Nephron (organoid): ENCODE measurements around the gene C3orf70.
A peak's percentile ranks its signal among the peaks of the same experiment; 100 is the strongest.
"Not testable (repeated sequence)": the region's sequence is repeated elsewhere in the genome, so short reads cannot be mapped to it uniquely, and the experiment has no call there.

Experiments used
- H3K27ac Mint-ChIP-seq, 3 experiments: 2 replicates each; pipeline ENCODE4 v1.8.0; 2020; ENCODE audit warnings: mixed read lengths in 3 of 3, mild to moderate bottlenecking in 2 of 3, moderate library complexity in 1 of 3
- H3K27me3 Mint-ChIP-seq: 2 replicates; pipeline ENCODE4 v1.8.0; 2021; ENCODE audit warnings: low read depth, mild to moderate bottlenecking, moderate library complexity, mixed read lengths
- H3K36me3 Mint-ChIP-seq: 2 replicates; pipeline ENCODE4 v1.8.0; 2020; ENCODE audit warnings: low read depth, mixed read lengths
- H3K4me1 Mint-ChIP-seq: 2 replicates; pipeline ENCODE4 v1.8.0; 2020; ENCODE audit warnings: mixed read lengths
- H3K4me3 Mint-ChIP-seq, 3 experiments: 2 replicates each; pipeline ENCODE4 v1.8.0; 2020; ENCODE audit warnings: mild to moderate bottlenecking in 3 of 3, mixed read lengths in 3 of 3, moderate library complexity in 2 of 3
- H3K9me3 Mint-ChIP-seq: 2 replicates; pipeline ENCODE4 v1.8.0; 2020; ENCODE audit warnings: mixed read lengths
- TF ChIP-seq, protein P1 (sequence below), 3 experiments: fragments of 200-600 bp; sonication (generic); IDR thresholded peaks; one replicate each; pipeline ENCODE4 v1.5.0; 2021; ENCODE audit warnings: antibody characterized with exemption in 3 of 3; ENCODE audit not compliant: unreplicated experiment in 3 of 3

Gene C3orf70

DNA sequence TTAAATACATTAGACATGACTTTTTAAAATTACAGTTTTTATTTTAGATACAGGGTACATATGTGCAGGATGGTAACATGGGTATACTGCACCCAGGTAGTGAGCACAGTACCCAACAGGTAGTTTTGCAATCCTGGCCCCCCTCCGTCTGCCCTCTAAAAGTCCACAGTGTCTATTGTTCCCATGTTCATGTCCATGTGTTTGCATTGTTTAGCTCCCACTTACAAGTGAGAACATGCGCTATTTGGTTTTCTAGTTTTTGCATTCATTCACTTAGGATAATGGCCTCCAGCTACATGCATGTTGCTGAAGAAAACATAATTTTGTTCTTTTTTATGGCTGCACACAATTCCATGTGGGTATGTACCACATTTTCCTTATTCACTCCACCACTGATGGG lies 23.8 kb downstream of the C3orf70 start:
- Mint-ChIP-seq H3K4me3 (no peak overlapping the region), H3K4me1 (peaks cover 7% of the 10 kb centered on the region), H3K9me3 (no peaks in the 10 kb centered on the region)

DNA sequence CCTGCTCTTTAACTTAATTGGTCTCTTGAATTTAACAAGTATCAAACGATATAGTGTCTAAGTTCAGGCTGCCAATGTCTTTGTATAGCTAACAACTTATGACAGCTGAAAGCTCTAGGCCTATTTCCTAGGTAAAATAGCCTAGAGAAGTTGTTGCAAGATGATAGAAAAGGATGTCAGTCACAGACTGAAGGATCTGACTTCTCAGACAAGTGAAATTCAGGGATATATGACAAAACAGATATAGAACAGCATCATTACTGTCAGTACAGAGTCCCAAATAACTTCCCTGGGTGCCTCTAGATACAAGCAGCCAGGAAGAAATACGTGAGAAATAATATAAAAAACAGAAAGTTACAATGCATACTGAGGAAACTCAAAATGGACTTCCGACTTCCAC lies 26.7 kb downstream of the C3orf70 start:
- Mint-ChIP-seq H3K27me3 (no peaks in the 10 kb centered on the region), H3K4me3 (no peak overlapping the region), H3K27ac (no peak overlapping the region), H3K4me1 (no peaks in the 10 kb centered on the region), H3K36me3 (no peaks in the 10 kb centered on the region), H3K9me3 (peaks cover 3% of the 10 kb centered on the region)
- TF ChIP-seq, protein P1, sequence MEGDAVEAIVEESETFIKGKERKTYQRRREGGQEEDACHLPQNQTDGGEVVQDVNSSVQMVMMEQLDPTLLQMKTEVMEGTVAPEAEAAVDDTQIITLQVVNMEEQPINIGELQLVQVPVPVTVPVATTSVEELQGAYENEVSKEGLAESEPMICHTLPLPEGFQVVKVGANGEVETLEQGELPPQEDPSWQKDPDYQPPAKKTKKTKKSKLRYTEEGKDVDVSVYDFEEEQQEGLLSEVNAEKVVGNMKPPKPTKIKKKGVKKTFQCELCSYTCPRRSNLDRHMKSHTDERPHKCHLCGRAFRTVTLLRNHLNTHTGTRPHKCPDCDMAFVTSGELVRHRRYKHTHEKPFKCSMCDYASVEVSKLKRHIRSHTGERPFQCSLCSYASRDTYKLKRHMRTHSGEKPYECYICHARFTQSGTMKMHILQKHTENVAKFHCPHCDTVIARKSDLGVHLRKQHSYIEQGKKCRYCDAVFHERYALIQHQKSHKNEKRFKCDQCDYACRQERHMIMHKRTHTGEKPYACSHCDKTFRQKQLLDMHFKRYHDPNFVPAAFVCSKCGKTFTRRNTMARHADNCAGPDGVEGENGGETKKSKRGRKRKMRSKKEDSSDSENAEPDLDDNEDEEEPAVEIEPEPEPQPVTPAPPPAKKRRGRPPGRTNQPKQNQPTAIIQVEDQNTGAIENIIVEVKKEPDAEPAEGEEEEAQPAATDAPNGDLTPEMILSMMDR (IDR thresholded peaks at IDR 0.05; ENCODE audit: unreplicated experiment in 3 of 3) = no peak

More for the DNA sequence above, 23.8 kb downstream of the C3orf70 start:
- TF ChIP-seq, protein P1 (IDR thresholded peaks at IDR 0.05; ENCODE audit: unreplicated experiment in 3 of 3) = no peak
- no peaks in the 10 kb centered on the region for H3K27me3 Mint-ChIP-seq
- no peaks in the 10 kb centered on the region for H3K36me3 Mint-ChIP-seq
- no peak overlapping the region for H3K27ac Mint-ChIP-seq

DNA sequence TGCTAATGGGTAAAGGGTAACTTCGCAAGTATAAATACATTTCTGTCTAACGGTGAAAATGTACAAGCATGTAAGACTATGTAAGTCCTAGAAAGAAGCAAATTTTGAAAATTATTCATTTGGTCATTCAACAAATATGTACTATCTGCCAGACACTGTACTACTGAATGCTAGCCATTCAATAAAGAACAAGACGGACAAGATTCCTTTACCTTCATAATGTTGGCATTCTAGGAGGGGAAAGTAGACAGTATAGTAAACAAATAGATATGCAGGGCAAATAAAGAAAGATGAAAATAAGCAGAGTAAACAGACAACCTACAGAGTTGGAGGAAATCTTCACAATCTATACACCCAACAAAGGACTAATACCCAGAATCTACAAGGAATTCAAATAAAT lies 32.7 kb downstream of the C3orf70 start:
- Mint-ChIP-seq H3K27ac (no peak overlapping the region), H3K9me3 (peaks cover 14% of the 10 kb centered on the region), H3K36me3 (no peaks in the 10 kb centered on the region)

DNA sequence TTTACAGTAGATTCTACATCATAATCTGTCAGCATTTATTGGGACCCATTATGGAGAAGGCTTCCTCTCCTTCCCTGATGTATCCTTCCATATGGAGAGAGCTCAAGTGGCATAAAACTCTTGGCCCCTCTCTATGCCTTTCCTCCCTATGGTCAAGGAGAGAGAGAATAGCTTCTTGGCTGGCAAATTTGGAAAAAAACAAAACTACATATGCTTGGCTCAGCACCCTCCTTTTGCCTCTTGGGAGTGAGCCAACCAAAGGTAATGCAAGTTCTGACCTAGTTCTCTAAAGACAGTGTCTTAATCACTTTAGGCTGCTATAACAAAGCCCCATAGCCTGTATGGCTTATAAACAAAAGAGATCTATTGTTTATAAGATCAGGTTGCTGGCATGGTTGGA lies 37.5 kb downstream of the C3orf70 start:
- no peak overlapping the region for H3K27ac Mint-ChIP-seq
- no peaks in the 10 kb centered on the region for H3K27me3 Mint-ChIP-seq
- H3K36me3 Mint-ChIP-seq = no peaks in the 10 kb centered on the region
- H3K4me1 Mint-ChIP-seq = no peaks in the 10 kb centered on the region
- H3K4me3 Mint-ChIP-seq = no peak overlapping the region
- peaks cover 8% of the 10 kb centered on the region for H3K9me3 Mint-ChIP-seq
- TF ChIP-seq, protein P1 (IDR thresholded peaks at IDR 0.05; ENCODE audit: unreplicated experiment in 3 of 3) = no peak

More for the DNA sequence above, 32.7 kb downstream of the C3orf70 start:
- no peak overlapping the region for H3K4me3 Mint-ChIP-seq
- H3K27me3 Mint-ChIP-seq = no peaks in the 10 kb centered on the region
- TF ChIP-seq, protein P1 (IDR thresholded peaks at IDR 0.05; ENCODE audit: unreplicated experiment in 3 of 3) = no peak
- H3K4me1 Mint-ChIP-seq = no peaks in the 10 kb centered on the region

DNA sequence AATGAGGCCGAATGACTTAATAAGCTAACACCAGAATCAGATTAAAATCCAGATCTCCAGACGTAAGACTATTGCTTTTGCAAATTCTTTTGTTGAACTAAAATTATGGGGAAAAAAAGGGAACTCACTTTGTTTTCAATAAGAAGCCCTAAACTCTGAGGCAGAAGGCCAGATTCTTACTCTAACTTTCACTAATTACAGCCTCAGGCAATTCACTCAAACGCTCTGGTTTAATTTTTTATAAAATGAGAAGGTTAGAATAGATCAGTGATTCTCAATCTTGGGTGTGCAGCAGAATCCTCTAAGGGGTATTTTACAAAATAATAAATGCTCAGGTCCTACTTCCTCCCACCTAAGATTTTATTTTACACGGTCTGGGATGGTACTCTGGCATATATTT lies 38.1 kb downstream of the C3orf70 start:
- Mint-ChIP-seq H3K36me3 (no peaks in the 10 kb centered on the region), H3K27ac (no peak overlapping the region), H3K4me1 (no peaks in the 10 kb centered on the region), H3K9me3 (peaks cover 3% of the 10 kb centered on the region), H3K4me3 (no peak overlapping the region), H3K27me3 (no peaks in the 10 kb centered on the region)
- TF ChIP-seq, protein P1 (IDR thresholded peaks at IDR 0.05; ENCODE audit: unreplicated experiment in 3 of 3) = no peak

DNA sequence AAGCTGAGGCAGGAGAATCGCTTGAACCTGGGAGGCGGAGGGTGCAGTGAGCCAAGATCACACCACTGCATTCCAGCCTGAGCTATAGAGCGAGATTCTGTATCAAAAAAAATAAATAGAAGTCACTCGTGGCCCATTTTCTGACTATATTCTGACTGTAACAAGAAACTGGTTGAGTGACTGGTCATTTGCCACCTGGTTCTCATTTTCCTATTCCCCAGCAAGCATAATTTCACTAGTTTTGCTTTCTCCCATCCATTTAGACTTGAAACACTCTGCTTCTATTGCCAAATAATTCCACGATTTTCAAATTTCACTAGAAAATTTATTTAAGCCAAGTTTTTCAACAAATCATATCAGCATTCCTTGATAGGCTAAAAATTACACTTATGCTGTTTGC lies 40.7 kb downstream of the C3orf70 start:
- no peaks in the 10 kb centered on the region for H3K27me3 Mint-ChIP-seq
- TF ChIP-seq, protein P1 (IDR thresholded peaks at IDR 0.05; ENCODE audit: unreplicated experiment in 3 of 3) = no peak
- H3K4me1 Mint-ChIP-seq = no peaks in the 10 kb centered on the region
- H3K27ac Mint-ChIP-seq = no peak overlapping the region
- H3K9me3 Mint-ChIP-seq = peaks cover 3% of the 10 kb centered on the region
- H3K36me3 Mint-ChIP-seq = no peaks in the 10 kb centered on the region
- no peak overlapping the region for H3K4me3 Mint-ChIP-seq

DNA sequence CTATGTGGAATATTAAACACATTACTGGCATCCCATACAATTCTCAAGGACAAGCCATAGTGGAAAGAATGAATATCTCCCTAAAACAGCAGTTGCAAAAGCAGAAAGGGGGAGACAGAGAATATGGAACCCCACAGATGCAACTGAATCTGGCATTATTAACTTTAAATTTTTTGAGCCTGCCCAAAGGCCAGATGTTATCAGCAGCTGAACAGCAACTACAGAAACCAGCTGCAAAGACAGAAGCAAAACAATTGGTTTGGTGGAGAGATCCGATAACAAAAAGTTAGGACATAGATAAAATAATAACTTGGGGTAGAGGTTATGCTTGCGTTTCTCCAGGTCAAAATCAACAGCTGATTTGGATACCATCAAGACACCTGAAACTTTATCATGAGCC lies 43.8 kb downstream of the C3orf70 start:
- peaks cover 11% of the 10 kb centered on the region for H3K4me1 Mint-ChIP-seq
- H3K27ac Mint-ChIP-seq, H3K36me3 Mint-ChIP-seq, H3K27me3 Mint-ChIP-seq, H3K4me3 Mint-ChIP-seq: not testable (repeated sequence)
- peaks cover 19% of the 10 kb centered on the region for H3K9me3 Mint-ChIP-seq

DNA sequence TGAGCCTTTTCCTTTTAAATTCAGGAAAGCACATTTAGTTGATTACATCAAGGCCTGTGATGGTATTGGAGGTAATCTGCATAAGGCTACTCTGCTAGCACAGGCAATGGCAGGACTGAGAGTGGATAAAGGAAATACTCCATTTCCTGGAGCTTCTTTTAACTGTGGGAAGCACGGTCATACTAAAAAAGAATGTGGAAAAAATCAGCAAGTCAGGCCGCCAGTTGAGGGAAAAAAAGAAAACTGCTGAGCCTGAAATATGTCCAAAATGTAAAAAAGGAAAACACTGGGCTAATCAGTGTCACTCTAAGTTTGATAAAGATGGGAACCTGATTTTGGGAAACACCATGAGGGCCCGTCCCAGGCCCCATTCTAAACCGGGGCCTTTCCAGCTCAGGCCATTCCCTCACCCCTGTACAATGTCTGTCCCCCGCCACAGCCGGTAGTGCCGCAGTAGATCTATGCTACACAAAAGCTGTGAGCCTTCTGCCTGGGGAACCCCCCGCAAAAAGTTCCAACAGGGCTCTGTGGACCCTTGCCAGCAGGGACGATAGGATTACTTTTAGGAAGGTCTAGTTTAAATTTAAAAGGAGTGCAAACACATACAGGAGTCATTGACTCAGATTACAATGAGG lies 46.5 kb downstream of the C3orf70 start:
- Mint-ChIP-seq H3K27ac (peak overlapping the region; percentile 69 to 86 (median 80)), H3K36me3 (peaks cover 20% of the 10 kb centered on the region), H3K4me1 (peaks cover 11% of the 10 kb centered on the region), H3K9me3 (peaks cover 42% of the 10 kb centered on the region)
- not testable (repeated sequence) for H3K4me3 Mint-ChIP-seq, H3K27me3 Mint-ChIP-seq
